GM10266 (cell line): ENCODE measurements around the gene PRRG2.

Experiments used
- DNase-seq: peaks from one replicate; pipeline ENCODE4 v3.0.0; 2012; ENCODE audit errors: extremely low spot score
- TF ChIP-seq, protein P1 (sequence below): IDR thresholded peaks from 2 replicates; pipeline ENCODE4 v1.5.1; 2012; ENCODE audit warnings: mild to moderate bottlenecking, low read depth; ENCODE audit not compliant: control insufficient read depth, insufficient read depth; ENCODE audit errors: missing control alignments

The PRRG2 gene

DNA sequence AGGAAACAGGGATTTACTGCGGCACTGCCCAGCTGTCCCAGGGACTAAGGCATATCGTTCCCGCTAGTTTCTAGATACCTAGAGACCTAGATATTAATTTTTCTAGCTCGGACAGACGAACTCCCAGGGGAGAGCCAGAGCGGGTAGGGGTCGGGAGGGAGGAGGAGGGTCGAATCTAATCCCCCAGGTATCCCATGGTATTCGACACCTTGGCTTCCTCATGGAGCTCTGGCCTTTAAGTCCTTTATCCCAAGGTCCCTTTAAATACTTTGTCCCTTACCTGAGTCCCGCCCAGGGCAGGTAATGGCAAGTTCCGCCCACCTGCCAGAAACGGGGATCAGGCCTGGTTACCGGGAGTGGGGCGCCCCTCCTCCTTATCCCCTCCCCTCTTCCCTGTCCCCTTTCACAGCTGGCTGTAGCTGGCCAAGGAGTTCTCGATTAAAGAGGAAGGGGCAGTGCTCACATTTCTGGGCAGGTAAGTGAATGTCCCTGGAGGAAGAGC lies at the start of gene PRRG2:
PRRG2 (plus strand) TSS at position 310 of the 502 bp plus-strand sequence. CDS start 1,904 bp downstream, outside the sequence.
- TF ChIP-seq, protein P1, sequence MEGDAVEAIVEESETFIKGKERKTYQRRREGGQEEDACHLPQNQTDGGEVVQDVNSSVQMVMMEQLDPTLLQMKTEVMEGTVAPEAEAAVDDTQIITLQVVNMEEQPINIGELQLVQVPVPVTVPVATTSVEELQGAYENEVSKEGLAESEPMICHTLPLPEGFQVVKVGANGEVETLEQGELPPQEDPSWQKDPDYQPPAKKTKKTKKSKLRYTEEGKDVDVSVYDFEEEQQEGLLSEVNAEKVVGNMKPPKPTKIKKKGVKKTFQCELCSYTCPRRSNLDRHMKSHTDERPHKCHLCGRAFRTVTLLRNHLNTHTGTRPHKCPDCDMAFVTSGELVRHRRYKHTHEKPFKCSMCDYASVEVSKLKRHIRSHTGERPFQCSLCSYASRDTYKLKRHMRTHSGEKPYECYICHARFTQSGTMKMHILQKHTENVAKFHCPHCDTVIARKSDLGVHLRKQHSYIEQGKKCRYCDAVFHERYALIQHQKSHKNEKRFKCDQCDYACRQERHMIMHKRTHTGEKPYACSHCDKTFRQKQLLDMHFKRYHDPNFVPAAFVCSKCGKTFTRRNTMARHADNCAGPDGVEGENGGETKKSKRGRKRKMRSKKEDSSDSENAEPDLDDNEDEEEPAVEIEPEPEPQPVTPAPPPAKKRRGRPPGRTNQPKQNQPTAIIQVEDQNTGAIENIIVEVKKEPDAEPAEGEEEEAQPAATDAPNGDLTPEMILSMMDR: no peak
- no peak for DNase-seq

DNA sequence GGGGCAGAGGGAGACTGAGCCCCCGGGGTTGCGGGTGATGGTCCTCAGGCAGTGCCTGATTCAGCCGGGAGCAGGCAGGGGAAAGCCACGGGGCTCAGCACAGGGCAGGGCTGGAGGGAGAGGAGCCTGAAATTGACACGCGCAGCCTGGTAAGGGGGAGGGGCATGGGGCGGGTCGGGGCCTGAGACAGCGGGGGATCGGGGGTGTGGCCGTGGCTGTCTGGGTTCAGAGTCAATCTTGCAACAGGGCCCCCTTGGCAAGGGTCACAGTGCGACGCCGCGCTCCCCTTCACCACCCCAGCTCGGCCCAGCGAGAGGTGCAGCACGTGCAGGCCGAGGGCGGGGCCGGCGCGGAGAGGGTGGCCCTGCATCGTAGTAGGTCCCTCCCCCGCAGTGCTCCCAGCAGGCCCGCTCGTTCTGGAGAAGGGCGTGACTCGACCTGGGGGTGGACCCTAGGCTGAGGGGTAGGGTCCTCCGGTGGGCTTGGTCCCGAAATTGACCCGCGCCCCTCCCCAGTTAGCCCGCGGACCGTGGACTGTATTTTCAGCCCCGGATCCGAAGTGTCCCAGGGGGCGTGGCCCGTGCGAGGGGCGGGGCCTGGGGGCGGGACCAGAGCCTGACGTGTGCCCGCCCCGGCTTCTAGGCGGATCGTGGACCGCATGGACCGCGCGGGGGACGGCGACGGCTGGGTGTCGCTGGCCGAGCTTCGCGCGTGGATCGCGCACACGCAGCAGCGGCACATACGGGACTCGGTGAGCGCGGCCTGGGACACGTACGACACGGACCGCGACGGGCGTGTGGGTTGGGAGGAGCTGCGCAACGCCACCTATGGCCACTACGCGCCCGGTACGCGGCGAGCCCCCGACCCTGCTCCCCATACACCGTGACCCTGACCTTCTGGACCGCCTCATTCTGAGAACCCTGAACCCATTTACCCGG lies 47.3 kb upstream of the PRRG2 start:
- TF ChIP-seq, protein P1: peak; percentile 43
- peak; percentile 84 for DNase-seq

DNA sequence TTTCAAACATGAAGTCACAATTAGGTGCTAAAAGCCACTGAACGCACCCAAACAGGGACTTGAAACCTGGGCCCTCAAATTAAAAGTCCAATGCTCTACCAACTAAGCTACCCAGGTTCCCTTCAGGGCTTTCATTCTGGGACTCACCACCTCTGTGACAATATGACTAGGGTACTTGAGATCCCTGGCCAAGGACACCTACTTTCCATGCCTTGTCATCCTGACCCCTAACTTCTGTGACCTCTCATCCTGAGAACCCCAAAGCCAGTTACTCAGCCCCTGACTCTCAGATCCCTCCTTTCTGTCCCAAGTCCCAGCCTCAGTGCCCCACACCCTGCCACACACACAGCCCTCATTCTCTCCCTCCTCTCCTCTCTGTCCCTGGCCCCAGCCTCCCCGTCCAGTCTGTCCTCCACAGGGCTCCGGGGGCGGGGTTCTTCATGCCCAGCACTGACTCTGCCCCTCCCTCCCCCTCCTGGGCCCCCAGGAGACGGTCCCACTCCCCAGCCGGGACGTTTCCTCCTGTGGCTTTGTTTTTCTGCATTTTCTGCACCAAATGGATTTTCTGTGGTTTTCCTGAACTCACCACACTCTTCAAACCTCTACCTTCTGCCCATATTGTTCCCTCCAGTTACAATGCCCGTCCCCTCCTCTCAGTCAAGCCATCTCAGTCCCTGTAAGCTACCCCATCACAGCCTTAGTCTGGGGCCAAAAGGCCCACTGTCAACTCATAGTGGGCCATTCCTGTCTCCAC lies 46.3 kb upstream of the PRRG2 start:
- TF ChIP-seq, protein P1: no peak
- no peak for DNase-seq

DNA sequence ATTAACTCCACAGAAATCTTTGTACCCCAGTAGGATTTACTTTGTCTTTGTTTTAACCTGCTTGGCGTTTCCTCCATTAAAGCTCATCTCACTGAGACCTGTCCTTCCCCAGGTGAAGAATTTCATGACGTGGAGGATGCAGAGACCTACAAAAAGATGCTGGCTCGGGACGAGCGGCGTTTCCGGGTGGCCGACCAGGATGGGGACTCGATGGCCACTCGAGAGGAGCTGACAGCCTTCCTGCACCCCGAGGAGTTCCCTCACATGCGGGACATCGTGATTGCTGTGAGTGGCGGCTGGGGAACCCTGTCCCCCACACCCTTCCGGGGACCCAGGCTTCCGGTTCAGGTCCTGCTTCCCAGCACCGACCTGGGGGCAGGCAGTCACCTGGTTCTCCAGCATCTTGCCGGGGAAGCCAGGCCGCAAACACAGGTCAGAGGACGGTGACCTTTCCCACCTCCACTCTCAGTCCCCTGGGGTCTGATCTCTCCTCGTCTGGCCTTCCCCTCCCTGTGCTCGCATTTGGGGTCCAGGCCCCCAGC lies 44.1 kb upstream of the PRRG2 start:
- TF ChIP-seq, protein P1: no peak
- DNase-seq: no peak

DNA sequence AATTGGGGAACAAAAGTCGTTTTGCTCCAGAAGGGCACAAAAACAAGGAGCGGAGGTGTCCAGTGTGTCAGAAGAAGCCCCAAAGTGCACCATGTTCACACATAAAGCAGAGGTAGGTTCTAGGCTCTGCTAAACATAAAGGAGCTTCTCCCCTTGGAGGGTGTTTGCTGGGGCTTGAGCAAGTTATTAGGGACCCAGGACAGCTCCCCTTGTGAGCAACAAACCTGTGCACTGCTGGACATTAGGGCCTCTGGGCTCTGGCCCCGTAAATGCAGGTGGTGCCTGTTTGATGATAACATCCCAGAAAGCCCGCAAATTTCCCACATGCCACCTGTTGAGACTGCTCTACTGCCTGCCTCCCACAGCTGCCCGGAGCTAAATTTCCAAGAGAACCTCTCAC lies 42.5 kb upstream of the PRRG2 start:
- TF ChIP-seq, protein P1: no peak
- no peak for DNase-seq

DNA sequence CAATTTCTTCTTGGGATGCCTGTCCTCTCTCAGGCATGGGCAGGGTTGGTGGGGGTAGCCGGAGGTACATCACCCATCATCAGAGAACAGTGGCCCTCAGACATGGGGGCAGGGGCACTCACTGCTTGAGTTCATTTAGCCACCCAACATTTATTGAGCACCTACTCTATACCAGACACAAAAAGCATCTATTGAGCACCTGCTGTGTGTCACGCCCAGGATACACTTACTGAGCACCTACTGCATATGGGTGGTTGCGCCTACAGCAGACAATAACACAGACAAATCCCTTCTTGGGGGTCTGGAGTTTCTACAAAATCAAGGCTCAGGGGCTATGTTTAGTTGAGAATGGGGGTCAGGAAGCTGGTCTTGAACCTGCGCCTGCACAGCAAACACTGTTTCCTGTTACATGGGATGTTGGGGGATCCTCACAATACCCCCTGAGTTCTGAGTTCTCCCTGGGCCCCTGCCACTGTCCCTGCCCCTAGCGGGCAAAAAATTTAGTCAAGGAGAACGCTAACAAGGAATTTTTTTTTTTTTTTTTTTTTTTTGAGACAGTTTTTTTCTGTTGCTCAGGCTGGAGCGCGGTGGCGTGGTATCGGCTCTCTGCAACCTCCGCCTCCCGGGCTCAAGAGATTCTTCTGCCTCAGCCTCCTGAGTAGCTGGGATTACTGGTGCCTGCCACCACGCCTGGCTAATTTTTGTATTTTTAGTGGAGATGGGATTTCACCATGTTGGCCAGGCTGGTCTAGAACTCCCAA lies 41.7 kb upstream of the PRRG2 start:
- no peak for DNase-seq
- TF ChIP-seq, protein P1: no peak
